ENCODE results near the gene RPL36.

The RPL36 gene

DNA sequence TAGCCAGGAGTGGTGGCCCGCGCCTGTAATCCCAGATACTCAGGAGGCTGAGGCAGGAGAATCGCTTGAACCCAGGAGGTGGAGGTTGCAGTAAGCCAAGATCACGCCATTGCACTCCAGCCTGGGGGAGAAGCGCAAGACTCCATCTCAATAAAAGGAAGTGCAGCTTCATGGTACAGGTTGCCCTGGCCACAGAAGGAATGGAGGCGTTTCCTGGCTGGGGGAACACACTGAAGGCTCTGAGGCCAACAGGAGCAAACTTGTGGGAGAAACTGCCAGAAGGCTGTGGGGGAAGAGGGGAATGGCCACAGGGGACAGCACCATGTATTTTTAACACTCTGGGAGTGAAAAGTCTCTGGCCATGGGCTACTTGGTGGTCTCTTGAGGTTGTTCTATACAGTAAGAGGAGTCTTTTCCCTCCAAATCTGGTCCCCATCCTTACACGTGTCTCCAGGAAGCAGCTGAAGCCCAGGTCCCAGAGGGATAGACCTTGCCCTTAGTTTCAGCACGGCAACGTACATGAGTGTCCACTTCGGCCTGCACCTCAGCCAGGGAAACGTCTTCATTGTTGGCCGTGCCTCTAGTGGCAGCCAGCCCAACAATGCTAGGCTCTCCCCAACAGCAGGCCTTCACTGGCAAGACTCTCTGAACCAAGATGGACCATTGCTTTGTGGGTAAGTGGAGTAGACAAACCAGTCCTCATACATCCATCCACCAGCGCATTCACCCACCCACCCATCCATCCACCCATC, 17.2 kb upstream of the RPL36 start:
- no peak overlapping the region for H3K4me3 ChIP-seq (ENCODE audit: low read depth, low read length)
- TF ChIP-seq, protein P1, sequence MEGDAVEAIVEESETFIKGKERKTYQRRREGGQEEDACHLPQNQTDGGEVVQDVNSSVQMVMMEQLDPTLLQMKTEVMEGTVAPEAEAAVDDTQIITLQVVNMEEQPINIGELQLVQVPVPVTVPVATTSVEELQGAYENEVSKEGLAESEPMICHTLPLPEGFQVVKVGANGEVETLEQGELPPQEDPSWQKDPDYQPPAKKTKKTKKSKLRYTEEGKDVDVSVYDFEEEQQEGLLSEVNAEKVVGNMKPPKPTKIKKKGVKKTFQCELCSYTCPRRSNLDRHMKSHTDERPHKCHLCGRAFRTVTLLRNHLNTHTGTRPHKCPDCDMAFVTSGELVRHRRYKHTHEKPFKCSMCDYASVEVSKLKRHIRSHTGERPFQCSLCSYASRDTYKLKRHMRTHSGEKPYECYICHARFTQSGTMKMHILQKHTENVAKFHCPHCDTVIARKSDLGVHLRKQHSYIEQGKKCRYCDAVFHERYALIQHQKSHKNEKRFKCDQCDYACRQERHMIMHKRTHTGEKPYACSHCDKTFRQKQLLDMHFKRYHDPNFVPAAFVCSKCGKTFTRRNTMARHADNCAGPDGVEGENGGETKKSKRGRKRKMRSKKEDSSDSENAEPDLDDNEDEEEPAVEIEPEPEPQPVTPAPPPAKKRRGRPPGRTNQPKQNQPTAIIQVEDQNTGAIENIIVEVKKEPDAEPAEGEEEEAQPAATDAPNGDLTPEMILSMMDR (IDR thresholded peaks at IDR 0.05; ENCODE audit: low read depth, low read length) = no peak

DNA sequence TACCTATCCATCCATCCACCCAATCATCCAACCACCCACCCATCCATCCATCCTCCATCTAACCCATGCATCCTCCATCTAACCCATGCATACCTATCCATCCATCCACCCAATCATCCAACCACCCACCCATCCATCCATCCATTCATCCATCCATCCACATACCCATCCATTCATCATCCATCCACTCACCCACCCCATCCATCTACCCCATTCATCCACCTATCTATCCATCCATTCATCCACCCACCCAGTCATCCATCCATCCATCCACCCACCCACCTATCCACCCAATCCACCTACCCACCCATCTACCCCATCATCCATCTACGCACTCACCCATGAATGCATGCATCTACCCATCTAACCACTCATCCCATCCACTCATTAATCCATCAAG, 16.3 kb upstream of the RPL36 start:
- TF ChIP-seq, protein P1 (IDR thresholded peaks at IDR 0.05; ENCODE audit: low read depth, low read length) = no peak
- no peak overlapping the region for H3K4me3 ChIP-seq (ENCODE audit: low read depth, low read length)

DNA sequence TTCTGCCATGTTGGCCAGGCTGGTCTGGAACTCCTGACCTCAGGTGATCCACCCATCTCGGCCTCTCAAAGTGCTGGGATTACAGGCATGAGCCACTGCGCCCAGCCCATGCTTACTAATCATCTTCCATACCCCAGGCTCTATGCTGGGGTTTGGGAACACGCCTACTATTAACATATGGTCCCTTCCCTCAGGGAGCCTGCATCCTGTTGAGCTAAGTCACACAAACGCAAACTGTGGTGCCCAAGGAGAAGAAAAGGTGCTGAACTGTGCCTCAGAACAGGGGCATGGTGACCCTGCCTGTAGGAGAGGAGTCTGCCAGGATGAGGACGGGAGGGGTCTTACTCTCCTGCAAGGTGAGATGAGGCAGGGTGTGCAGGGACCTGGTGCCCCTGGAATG, 15.4 kb upstream of the RPL36 start:
- H3K4me3 ChIP-seq (ENCODE audit: low read depth, low read length) = no peak overlapping the region
- TF ChIP-seq, protein P1 (IDR thresholded peaks at IDR 0.05; ENCODE audit: low read depth, low read length) = no peak

DNA sequence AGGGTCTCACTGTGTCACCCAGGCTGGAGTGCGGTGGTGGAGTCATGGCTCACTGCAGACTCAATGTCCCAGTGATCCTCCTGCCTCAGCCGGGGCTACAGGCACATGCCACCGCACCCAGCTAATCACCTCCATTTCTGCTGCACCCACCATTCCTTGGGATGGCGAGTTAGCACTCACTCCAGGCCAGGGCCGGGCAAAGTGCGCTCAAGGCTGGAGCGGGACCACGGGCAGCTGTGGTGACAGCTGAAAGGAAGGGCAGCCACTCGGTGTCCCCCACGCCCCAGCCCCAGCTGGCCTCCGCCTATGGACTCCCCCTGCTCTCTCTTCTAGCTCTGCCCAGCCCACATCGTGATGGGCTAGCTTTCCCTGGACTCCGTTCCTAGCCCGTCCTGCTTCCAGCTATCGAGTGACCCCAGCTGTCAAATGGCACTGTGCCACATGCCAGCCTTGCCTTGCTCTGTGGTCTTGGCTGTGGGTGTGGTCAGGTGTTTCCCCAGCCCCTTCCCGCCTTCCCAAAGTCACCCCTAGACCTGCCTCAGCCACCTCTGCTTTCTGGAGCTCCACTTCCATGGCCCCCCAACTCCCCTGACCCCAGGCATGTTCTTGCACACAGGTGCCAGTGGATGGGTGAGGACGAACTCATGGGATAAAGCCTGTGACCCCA, 13.9 kb upstream of the RPL36 start:
- TF ChIP-seq, protein P1 (IDR thresholded peaks at IDR 0.05; ENCODE audit: low read depth, low read length) = no peak
- no peak overlapping the region for H3K4me3 ChIP-seq (ENCODE audit: low read depth, low read length)

DNA sequence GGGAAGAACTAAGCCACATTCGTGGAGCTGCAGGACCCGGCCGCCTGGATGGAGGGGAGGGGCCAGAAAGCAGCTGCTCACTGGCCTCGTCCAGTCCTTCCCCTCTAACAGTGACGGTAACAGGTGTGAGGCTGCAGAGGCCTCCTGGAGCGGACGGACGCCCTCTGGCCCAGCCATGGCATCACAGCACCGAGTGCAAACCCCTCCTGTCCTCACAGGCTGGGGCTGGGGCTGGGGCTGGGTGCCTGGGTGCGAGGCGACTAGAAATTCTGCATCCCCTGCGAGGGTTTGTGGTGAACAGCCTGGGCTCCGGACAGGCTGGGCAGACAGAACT, 13.4 kb upstream of the RPL36 start:
- no peak overlapping the region for H3K4me3 ChIP-seq (ENCODE audit: low read depth, low read length)
- TF ChIP-seq, protein P1 (IDR thresholded peaks at IDR 0.05; ENCODE audit: low read depth, low read length) = no peak

DNA sequence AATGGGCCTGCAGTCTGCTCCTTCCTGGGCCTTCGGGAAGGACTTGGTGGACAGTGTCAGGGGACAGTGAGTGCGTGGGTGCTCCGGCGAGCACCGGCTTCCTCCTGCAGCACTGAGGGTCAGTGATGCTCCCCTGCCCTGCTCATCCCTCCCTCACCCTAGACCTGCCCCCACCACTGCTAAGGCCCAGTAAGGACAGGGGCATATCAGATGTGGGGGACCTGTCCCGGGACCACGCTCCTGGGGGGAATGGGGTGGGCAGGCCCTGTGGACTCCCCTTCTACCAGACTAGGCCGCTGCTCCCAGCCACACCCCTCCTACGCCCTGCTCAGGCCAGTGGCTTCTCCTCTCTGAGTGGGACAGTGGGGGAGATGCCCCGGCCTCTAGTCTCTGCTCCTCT, 13.0 kb upstream of the RPL36 start:
- TF ChIP-seq, protein P1 (IDR thresholded peaks at IDR 0.05; ENCODE audit: low read depth, low read length) = no peak
- H3K4me3 ChIP-seq (ENCODE audit: low read depth, low read length) = no peak overlapping the region

DNA sequence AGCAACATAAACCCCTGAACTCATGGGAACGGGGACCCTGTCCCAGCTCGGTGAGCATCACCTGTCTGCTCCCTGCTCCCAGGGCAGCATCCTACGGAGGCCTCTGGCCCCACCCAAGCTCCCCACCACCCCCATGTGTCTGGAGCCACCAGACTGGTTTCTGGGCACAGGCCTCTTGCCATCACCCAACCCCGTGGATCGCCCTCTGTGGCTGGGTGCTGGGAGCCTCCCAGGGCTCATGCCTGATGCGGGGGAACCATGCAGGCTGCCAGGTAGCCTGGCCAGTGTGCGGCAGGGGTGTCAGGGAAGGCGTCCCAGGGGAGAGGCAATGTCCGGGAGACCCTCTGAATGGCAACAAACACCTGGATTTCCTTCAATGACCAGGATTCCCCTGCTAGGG, 12.5 kb upstream of the RPL36 start:
- TF ChIP-seq, protein P1 (IDR thresholded peaks at IDR 0.05; ENCODE audit: low read depth, low read length) = no peak
- H3K4me3 ChIP-seq (ENCODE audit: low read depth, low read length) = no peak overlapping the region
